IPS DF 19.7 (cell line): Measurements from ENCODE around the gene FAM161B.
"Not testable (repeated sequence)": the region's sequence is repeated elsewhere in the genome, so short reads cannot be mapped to it uniquely, and the experiment has no call there.

ENCODE experiments used
- DNase-seq: peaks from one replicate; pipeline ENCODE4 v3.0.0-alpha.2; 2013; ENCODE audit warnings: low read depth, low spot score

Gene FAM161B

GRCh38 chr14:73943083-73943482 is 6.8 kb downstream of the FAM161B start:
- no peak for DNase-seq

DNA sequence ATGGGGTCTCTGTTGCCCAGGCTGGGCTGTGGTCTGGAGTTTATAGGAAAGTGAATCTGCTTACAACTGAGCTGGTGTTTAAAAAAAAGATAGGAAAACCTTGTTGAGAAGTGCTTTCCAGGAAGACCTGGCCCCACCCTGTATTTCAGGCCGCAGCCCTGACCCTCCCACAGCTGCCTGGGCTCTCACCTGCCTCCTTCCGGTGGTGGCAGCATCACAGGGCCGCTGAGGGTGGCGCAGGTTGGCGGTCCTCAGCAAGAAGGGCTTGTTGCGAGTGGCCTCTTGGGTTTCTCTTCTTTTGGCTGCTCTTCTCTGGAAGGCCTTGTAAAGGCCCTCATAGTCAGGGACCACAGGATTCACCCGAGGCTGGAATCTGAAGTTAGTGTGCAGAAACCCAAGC is 7.7 kb downstream of the FAM161B start:
- no peak for DNase-seq

DNA sequence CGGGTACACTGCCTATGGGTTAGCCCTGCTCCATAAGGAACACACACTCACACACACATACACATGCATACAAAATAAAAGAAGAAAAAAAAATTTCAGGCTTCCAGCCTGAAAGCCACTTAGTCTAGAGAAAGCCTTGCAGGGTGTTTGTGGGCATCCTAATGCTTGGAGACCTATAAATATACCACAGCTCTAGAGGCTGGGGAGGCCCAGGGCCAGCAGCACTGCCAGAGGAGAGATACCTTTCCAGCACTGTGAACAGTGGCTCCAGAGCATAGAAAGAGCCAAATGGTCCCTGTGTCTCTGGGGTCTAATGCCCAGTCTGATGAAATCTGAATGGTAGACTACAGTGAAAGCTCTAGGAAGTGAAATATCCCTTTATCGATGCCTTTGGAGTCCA is 12.9 kb downstream of the FAM161B start:
- no peak for DNase-seq

GRCh38 chr14:73936548-73936947 is 13.3 kb downstream of the FAM161B start:
- DNase-seq, result no peak

- DNase-seq, result no peak
These were observed 14.2 kb downstream of the FAM161B start for GRCh38 chr14:73935666-73936065.

DNA sequence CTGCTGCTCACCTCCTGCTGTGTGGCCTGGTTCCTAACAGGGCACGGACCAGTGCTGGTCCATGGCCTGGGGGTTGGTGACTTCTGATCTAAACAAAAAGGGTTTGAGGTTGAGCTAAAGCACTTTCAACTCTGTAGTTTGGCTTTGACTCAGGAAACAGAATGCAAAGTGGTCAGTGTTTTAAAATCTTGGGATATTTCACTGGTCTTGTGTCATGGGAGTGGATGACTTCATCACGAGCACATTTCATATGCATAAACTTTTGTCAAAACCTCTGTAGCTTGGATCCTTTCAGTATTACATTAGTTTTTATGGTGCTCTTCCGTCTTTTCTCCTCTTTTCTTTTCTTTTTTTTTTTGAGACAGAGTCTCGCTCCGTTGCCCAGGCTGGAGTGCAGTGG is 25.6 kb downstream of the FAM161B start:
- no peak for DNase-seq

GRCh38 chr14:73919457-73919856 is 30.4 kb downstream of the FAM161B start:
- DNase-seq, result not testable (repeated sequence)

DNA sequence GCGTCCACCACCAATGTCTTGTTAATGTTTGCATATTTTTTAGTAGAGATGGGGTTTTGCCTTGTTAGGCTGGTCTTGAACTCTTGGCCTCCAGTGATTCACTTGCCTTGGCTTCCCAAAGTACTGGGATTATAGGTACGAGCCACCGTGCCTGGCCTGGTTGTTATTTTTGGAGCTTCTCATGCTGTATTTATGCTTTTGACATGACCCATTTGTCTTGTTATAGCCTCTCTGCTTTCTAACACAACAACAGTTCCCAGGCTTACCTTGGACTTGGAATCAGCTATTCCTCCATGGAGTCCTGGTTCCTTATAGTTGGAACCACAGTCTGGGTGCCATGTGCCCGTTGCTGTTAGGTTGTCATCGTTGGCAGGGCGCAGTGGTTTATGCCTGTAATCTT is 33.6 kb downstream of the FAM161B start:
- DNase-seq, result no peak

GRCh38 chr14:73913256-73913655 is 36.6 kb downstream of the FAM161B start:
- no peak for DNase-seq

- DNase-seq, result no peak
These were observed 40.2 kb downstream of the FAM161B start for GRCh38 chr14:73909681-73910080.

- DNase-seq, result no peak
These were observed 46.9 kb downstream of the FAM161B start for GRCh38 chr14:73903028-73903427.

GRCh38 chr14:73896521-73896920 is 53.4 kb downstream of the FAM161B start:
- no peak for DNase-seq

DNA sequence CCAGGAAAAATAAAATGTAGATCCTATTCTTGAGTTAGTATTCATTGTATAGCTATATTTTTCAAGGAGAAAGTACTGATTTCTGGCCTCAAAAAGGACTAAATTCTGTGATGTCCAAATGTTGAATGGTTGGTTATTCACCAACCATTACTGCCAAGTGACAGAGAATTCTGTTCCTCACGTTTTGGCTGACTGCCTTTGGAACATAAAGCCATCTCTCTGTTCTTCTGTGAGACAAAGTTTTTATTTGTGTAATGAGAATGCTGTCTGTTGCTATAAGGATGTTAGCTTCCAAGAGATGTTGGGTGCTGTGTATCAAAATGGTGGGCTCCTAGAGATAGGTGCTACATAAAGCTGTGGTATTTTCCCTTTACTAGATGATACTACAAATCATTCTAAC is 54.0 kb downstream of the FAM161B start:
- DNase-seq, result no peak

GRCh38 chr14:73894180-73894687 is 55.7 kb downstream of the FAM161B start:
- not testable (repeated sequence) for DNase-seq

- DNase-seq, result no peak
These were observed 60.5 kb downstream of the FAM161B start for GRCh38 chr14:73889376-73889775.

DNA sequence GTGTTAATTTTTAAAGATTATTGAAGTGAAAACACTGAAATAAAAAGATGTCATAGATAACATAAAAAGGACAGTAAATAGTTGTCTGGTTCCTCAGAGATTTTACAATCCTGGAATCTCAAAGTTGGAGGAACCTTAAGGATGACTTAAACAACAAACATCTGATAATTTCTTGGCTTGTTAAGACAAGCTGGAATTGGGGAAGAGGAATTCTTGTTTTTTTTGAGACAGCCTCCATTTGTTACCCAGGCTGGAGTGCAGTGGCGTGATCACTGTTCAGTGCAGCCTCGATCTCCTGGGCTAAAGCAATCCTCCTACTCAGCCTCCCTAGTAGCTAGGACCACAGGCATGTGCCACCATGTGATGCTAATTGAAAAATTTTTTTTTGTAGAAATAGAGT is 60.9 kb downstream of the FAM161B start:
- no peak for DNase-seq

DNA sequence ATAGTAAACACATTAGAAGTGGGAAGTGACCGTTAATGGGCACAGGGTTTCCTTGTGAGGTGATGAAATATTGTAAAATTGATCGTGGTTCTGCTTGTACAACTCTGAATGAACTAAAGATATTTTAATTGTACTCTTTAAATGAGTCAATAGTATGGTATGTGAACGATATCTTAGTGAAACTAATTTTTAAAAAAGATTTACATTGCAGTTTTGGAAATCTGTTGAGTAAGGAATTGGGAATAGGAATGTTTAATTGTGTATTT is 61.5 kb downstream of the FAM161B start:
- DNase-seq, result no peak

GRCh38 chr14:73887694-73888459 is 62.0 kb downstream of the FAM161B start:
- no peak for DNase-seq

- no peak for DNase-seq
These were observed 62.6 kb downstream of the FAM161B start for GRCh38 chr14:73887318-73887616.

GRCh38 chr14:73886449-73887317 is 63.2 kb downstream of the FAM161B start, which contains the start of gene ZNF410:
ZNF410 (plus strand) TSS chr14:73886859; CDS start chr14:73892176, 5,317 bp downstream.
- peak; percentile 50 for DNase-seq

DNA sequence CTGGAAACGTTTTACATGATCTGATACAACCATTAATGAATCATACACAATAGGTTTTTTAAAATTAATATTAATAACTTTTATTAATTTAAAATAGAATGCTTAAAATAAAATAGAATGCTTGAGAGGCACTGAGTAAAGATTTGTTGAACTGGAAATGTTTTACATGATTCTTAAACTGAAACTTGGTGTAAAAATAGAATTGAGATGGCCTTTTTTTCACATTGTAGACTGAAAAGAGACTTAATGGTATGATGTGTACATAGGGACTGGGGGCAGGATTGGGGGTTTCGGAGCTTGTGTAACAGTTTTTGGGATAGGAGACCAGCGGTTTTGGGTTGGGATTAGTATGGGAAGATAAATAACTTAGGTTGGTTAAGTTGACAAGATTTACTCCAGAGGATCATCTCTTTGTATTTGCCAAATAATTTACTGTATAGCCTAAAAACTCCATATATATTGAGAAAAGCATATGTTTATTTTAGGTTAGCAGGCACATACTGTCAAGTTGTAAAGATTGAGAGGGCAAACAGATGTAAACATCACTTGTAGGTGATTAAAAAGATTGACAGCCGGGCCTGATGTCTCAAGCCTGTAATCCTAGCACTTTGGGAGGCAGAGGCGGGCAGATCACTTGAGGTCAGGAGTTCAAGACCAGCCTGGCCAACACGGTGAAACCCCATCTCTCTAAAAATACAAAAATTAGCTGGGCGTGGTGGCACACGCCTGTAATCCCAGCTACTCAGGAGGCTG is 65.3 kb downstream of the FAM161B start:
- no peak for DNase-seq
